Vagina (tissue), 2 donors: ENCODE results near the gene HOXD12. TPM values are rescaled to one million over a fixed set of nuclear protein-coding genes. Genes with fewer than 3 reads are reported as not detected.

Experiments
- DNase-seq, 2 donors: peaks; one replicate each; pipeline ENCODE4 v3.0.0-alpha.2; 2017; ENCODE audit errors: extremely low spot score in 2 of 2
- H3K27ac ChIP-seq: fragments of 200-600 bp; sonication (generic); one replicate; pipeline ENCODE4 v1.5.1; 2019
- H3K27me3 ChIP-seq: fragments of 200-600 bp; sonication (generic); one replicate; pipeline ENCODE4 v1.5.1; 2019
- H3K36me3 ChIP-seq, 2 donors: fragments of 200-600 bp; sonication (generic); one replicate each; pipeline ENCODE4 v1.5.1; 2017 to 2019
- H3K4me1 ChIP-seq: fragments of 200-600 bp; sonication (generic); one replicate; pipeline ENCODE4 v1.5.1; 2019
- H3K4me3 ChIP-seq, 2 donors: fragments of 200-600 bp; sonication (generic); 1 replicate in 1 of 2; 2 replicates in 1 of 2; pipeline ENCODE4 v1.5.1; 2016 to 2019
- H3K9me3 ChIP-seq: fragments of 200-600 bp; sonication (generic); one replicate; pipeline ENCODE4 v1.5.1; 2019
- POLR2A ChIP-seq, 2 donors: fragments of 450-650 bp; IDR thresholded peaks; one replicate each; pipeline ENCODE4 v1.6.1; 2017; ENCODE audit warnings: antibody characterized with exemption in 2 of 2, mild to moderate bottlenecking in 2 of 2, moderate library complexity in 2 of 2
- POLR2AphosphoS5 ChIP-seq, 2 donors: sonication (generic); formaldehyde crosslinking; IDR thresholded peaks; one replicate each; pipeline ENCODE4 v1.9.0; 2017; ENCODE audit warnings: antibody characterized with exemption in 2 of 2, mild to moderate bottlenecking in 2 of 2, low read depth in 1 of 2; ENCODE audit not compliant: insufficient read depth in 1 of 2
- intact Hi-C: fragments of 100-400 bp; cut with DNase I; formaldehyde crosslinking; loops from one replicate; pipeline ENCODE4 v1.15.1; 2023
- total RNA-seq: library from RNA; depleted of rRNA; stranded (reverse); fragments of >200 nt; gene quantifications from one replicate; pipeline ENCODE4 v1.2.3, GENCODE V29; 2016
- TF ChIP-seq, protein P1 (sequence below), 3 experiments: fragments of 450-650 bp in 2 of 3; fragments of 200-600 bp in 1 of 3; sonication (generic) in 1 of 3; IDR thresholded peaks; one replicate each; pipeline ENCODE4 v1.5.1; 2017 to 2019; ENCODE audit warnings: antibody characterized with exemption in 3 of 3, mild to moderate bottlenecking in 2 of 3, moderate library complexity in 2 of 3

HOXD12 gene
- total RNA-seq, 1 donor from 2014 or later, result 1.7 TPM

DNA sequence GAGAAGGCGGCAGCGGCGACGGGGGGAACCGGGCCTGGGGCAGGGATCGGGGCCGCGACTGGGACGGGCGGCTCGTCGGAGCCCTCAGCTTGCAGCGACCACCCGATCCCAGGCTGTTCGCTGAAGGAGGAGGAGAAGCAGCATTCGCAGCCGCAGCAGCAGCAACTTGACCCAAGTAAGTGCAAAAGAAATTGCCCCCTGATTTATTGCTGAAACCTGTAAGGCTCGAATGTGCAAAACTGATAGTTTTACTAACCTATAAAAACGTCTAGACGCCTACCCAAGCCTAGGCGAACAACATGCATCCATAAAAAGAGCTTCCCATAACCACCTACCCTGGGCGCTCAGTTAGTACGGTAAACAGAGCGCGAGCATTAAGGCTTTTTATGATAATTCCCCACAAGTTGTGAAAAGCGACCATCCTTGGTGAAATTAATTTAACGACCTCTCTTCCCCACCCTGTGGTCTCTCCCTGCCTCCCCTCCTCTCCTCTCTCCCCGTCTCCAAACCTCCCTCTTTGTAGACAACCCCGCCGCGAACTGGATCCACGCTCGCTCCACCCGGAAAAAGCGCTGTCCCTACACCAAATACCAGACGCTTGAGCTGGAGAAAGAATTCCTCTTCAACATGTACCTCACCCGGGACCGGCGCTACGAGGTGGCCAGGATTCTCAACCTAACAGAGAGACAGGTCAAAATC is 24.0 kb downstream of the HOXD12 start:
- intact Hi-C loops, result loop anchor here (5.0 to 10.0 kb wide), 2 partner anchors 694 to 1021 kb away; no protein-coding TSS in a partner anchor
- no peak for DNase-seq
- TF ChIP-seq, protein P1, sequence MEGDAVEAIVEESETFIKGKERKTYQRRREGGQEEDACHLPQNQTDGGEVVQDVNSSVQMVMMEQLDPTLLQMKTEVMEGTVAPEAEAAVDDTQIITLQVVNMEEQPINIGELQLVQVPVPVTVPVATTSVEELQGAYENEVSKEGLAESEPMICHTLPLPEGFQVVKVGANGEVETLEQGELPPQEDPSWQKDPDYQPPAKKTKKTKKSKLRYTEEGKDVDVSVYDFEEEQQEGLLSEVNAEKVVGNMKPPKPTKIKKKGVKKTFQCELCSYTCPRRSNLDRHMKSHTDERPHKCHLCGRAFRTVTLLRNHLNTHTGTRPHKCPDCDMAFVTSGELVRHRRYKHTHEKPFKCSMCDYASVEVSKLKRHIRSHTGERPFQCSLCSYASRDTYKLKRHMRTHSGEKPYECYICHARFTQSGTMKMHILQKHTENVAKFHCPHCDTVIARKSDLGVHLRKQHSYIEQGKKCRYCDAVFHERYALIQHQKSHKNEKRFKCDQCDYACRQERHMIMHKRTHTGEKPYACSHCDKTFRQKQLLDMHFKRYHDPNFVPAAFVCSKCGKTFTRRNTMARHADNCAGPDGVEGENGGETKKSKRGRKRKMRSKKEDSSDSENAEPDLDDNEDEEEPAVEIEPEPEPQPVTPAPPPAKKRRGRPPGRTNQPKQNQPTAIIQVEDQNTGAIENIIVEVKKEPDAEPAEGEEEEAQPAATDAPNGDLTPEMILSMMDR (IDR thresholded peaks at IDR 0.05), result no peak
- TF ChIP-seq POLR2AphosphoS5 (IDR thresholded peaks at IDR 0.05; ENCODE audit: insufficient read depth in 1 of 2, low read depth in 1 of 2) (no peak), POLR2A (IDR thresholded peaks at IDR 0.05) (no peak)
- H3K36me3 ChIP-seq, result no peaks in the 10 kb centered on the region
- peak overlapping the region; percentile 77 for H3K27ac ChIP-seq
- H3K4me1 ChIP-seq, result no peaks in the 10 kb centered on the region
- peak overlapping the region; percentile 33 to 47 for H3K4me3 ChIP-seq
- H3K27me3 ChIP-seq, result no peaks in the 10 kb centered on the region
- H3K9me3 ChIP-seq, result no peaks in the 10 kb centered on the region

DNA sequence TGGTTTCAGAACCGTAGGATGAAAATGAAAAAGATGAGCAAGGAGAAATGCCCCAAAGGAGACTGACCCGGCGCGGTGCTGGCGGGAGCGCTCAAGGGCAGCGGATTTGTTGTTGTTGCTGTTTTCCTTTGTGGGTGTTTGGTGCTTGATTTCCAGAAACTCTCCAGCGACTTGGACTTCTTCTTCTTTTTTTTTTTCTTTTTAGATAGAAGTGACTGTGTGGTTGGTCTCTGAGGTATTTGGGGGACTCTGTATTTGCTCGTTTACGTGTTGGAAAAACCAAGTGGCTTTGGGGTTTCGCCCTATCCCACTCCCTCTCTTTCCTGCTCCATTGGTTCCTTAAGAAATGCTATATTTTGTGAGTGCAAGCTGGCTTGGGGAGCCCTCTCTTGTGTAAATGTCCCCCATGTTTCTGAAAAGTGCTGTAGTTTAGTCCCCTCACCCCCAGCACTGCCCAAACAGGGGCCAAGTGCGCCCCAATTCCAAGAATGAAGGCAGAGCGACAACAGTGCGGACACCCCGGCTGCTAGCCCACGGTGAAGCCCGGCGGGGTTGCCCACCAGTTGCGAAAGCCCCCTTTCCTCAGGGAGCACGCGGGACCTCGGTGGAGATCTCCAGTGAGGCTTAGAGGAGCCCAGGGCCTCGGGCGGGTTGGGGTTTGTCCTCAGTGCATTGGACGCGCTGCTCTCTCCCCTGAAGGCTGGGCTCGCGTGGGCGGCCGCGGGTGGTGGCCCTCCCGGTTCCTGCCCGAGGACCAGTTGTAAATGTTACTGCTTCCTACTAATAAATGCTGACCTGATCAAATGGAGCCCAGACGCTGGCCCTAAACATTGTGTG is 24.7 kb downstream of the HOXD12 start:
- Histone ChIP-seq H3K27me3 (no peaks in the 10 kb centered on the region), H3K9me3 (no peaks in the 10 kb centered on the region), H3K4me1 (peaks cover 7% of the 10 kb centered on the region), H3K4me3 (peak overlapping the region; percentile 33 to 47), H3K36me3 (no peaks in the 10 kb centered on the region), H3K27ac (peak overlapping the region; percentile 77)
- TF ChIP-seq POLR2A (IDR thresholded peaks at IDR 0.05) (no peak), POLR2AphosphoS5 (IDR thresholded peaks at IDR 0.05; ENCODE audit: insufficient read depth in 1 of 2, low read depth in 1 of 2) (no peak)
- TF ChIP-seq, protein P1 (IDR thresholded peaks at IDR 0.05), result no peak
- no peak for DNase-seq
- intact Hi-C loops, result loop anchor here (5.0 to 10.0 kb wide), 2 partner anchors 693 to 1020 kb away; no protein-coding TSS in a partner anchor

DNA sequence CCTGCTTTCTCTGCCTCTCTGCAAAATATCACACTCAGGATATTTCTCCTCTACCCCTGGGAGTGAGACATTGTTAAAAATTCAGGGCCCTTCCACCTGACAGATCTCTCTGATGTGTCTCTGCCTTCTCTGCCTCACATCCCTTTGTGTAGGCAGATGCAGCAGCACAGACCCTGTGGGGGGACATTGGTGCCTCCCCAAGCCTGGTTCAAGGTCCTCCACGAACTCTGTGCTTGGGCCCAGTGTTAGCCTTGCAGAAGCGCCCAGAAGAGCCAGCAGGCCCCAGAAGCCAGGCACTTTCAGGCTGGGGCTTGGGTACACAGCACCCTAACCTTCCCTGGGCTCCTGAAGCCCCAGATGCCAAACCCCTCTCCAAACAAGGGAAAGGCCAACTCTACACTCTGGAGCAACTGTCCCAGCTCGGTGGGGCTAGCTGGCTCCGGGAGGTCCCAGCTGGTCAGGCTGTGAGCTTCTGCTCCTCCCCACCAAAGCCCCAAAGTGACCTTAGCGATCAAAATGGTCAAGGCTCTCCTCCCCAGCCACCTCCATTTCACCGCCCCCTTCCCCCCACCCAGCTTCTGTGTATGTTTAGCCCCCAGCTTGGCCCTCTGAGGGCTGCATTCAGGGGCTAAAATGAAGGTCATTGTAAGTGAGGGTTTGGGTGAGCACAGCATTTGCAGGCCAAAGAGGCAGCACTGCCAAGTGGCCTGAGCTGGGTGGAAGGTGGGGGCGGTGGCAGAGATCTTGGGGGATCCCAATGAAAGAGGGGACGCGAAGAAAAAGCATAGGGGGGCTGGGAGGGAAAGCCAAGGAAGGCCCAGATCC is 25.6 kb downstream of the HOXD12 start:
- Histone ChIP-seq H3K27me3 (peaks cover under 1% of the 10 kb centered on the region), H3K4me3 (peak overlapping the region in 1 of 2 donors; percentile 33), H3K27ac (peak overlapping the region; percentile 77)

DNA sequence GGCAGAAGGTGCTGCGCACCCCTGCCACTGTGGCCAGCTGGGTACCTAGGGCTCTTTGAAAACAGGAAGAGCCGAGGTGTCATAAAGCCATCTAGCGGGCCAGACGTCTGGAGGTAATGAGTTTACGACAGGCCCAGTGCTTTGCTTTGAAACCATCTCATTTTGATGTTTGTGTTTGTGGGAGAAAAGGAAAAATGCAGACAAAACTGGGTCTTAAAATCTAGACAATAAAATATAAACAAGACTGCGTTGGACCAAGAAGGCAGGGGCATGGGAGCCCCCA is 26.1 kb downstream of the HOXD12 start:
- Histone ChIP-seq H3K4me1 (peaks cover 11% of the 10 kb centered on the region), H3K9me3 (no peaks in the 10 kb centered on the region), H3K36me3 (no peaks in the 10 kb centered on the region), H3K27me3 (peaks cover 5% of the 10 kb centered on the region), H3K27ac (peak overlapping the region; percentile 77), H3K4me3 (no peak overlapping the region)
- no peak for DNase-seq
- intact Hi-C loops, result loop anchor here (5.0 to 10.0 kb wide), 2 partner anchors 512 to 1019 kb away; no protein-coding TSS in a partner anchor
- TF ChIP-seq, protein P1 (IDR thresholded peaks at IDR 0.05), result no peak
- TF ChIP-seq POLR2A (IDR thresholded peaks at IDR 0.05) (no peak), POLR2AphosphoS5 (IDR thresholded peaks at IDR 0.05; ENCODE audit: insufficient read depth in 1 of 2, low read depth in 1 of 2) (no peak)

More for the DNA sequence above, 25.6 kb downstream of the HOXD12 start:
- Histone ChIP-seq H3K36me3 (no peaks in the 10 kb centered on the region), H3K9me3 (no peaks in the 10 kb centered on the region), H3K4me1 (peaks cover 11% of the 10 kb centered on the region)
- no peak for DNase-seq
- intact Hi-C loops, result loop anchor here (5.0 to 10.0 kb wide), 3 partner anchors 512 to 1020 kb away; no protein-coding TSS in a partner anchor
- TF ChIP-seq POLR2A (IDR thresholded peaks at IDR 0.05) (no peak), POLR2AphosphoS5 (IDR thresholded peaks at IDR 0.05; ENCODE audit: insufficient read depth in 1 of 2, low read depth in 1 of 2) (no peak)
- TF ChIP-seq, protein P1 (IDR thresholded peaks at IDR 0.05), result no peak
